Measurements from ENCODE around the gene ZBTB5. TPM values are rescaled to one million over a fixed set of nuclear protein-coding genes. Genes with fewer than 3 reads are reported as not detected.
"Not testable (repeated sequence)": the region's sequence is repeated elsewhere in the genome, so short reads cannot be mapped to it uniquely, and the experiment has no call there.

ZBTB5 gene
- polyA plus RNA-seq, 1 donor = 16.2 TPM

GRCh38 chr9:37406603-37407401, 58.4 kb downstream of the ZBTB5 start:
- no peak for DNase-seq
- H3K4me1 ChIP-seq (ENCODE audit: control insufficient read depth, insufficient read depth, low read length) = peaks cover 7% of the 10 kb centered on the region
- no peaks in the 10 kb centered on the region for H3K36me3 ChIP-seq (ENCODE audit: control insufficient read depth, insufficient read depth, low read length)
- H3K27ac ChIP-seq (ENCODE audit: low read length) = no peak overlapping the region
- H3K9me3 ChIP-seq (ENCODE audit: control insufficient read depth, low read depth, low read length) = no peaks in the 10 kb centered on the region
- no peaks in the 10 kb centered on the region for H3K27me3 ChIP-seq (ENCODE audit: control insufficient read depth, insufficient read depth, low read length)
- no peak overlapping the region for H3K4me3 ChIP-seq (ENCODE audit: low read length)
- 80% methylated on average over 1 of the region's 11 CpGs for WGBS (ENCODE audit: insufficient coverage, low lambda C conversion rate)

- H3K4me3 ChIP-seq (ENCODE audit: low read length) = no peak overlapping the region
- H3K4me1 ChIP-seq (ENCODE audit: control insufficient read depth, insufficient read depth, low read length) = no peaks in the 10 kb centered on the region
- no peaks in the 10 kb centered on the region for H3K36me3 ChIP-seq (ENCODE audit: control insufficient read depth, insufficient read depth, low read length)
- no peaks in the 10 kb centered on the region for H3K9me3 ChIP-seq (ENCODE audit: control insufficient read depth, low read depth, low read length)
- no peaks in the 10 kb centered on the region for H3K27me3 ChIP-seq (ENCODE audit: control insufficient read depth, insufficient read depth, low read length)
- no peak for DNase-seq
- WGBS (ENCODE audit: insufficient coverage, low lambda C conversion rate) = no CpG with 5 or more reads among the region's 10 CpGs
- no peak overlapping the region for H3K27ac ChIP-seq (ENCODE audit: low read length)
Observed at GRCh38 chr9:37405764-37406380, 59.4 kb downstream of the ZBTB5 start.

- no peaks in the 10 kb centered on the region for H3K36me3 ChIP-seq (ENCODE audit: control insufficient read depth, insufficient read depth, low read length)
- no CpG with 5 or more reads among the region's 3 CpGs for WGBS (ENCODE audit: insufficient coverage, low lambda C conversion rate)
- H3K4me1 ChIP-seq (ENCODE audit: control insufficient read depth, insufficient read depth, low read length) = no peaks in the 10 kb centered on the region
- no peaks in the 10 kb centered on the region for H3K9me3 ChIP-seq (ENCODE audit: control insufficient read depth, low read depth, low read length)
- no peaks in the 10 kb centered on the region for H3K27me3 ChIP-seq (ENCODE audit: control insufficient read depth, insufficient read depth, low read length)
- no peak overlapping the region for H3K4me3 ChIP-seq (ENCODE audit: low read length)
- no peak overlapping the region for H3K27ac ChIP-seq (ENCODE audit: low read length)
- no peak for DNase-seq
Observed at GRCh38 chr9:37405350-37405749, 59.9 kb downstream of the ZBTB5 start.

- Histone ChIP-seq H3K27ac (ENCODE audit: low read length) (no peak overlapping the region), H3K4me1 (ENCODE audit: control insufficient read depth, insufficient read depth, low read length) (no peaks in the 10 kb centered on the region), H3K36me3 (ENCODE audit: control insufficient read depth, insufficient read depth, low read length) (no peaks in the 10 kb centered on the region), H3K27me3 (ENCODE audit: control insufficient read depth, insufficient read depth, low read length) (no peaks in the 10 kb centered on the region), H3K4me3 (ENCODE audit: low read length) (no peak overlapping the region), H3K9me3 (ENCODE audit: control insufficient read depth, low read depth, low read length) (no peaks in the 10 kb centered on the region)
- WGBS (ENCODE audit: insufficient coverage, low lambda C conversion rate) = no CpG with 5 or more reads among the region's 9 CpGs
- no peak for DNase-seq
Observed at GRCh38 chr9:37404590-37404989, 60.7 kb downstream of the ZBTB5 start.

- Histone ChIP-seq H3K4me3 (ENCODE audit: low read length) (no peak overlapping the region), H3K27me3 (ENCODE audit: control insufficient read depth, insufficient read depth, low read length) (no peaks in the 10 kb centered on the region), H3K27ac (ENCODE audit: low read length) (no peak overlapping the region), H3K4me1 (ENCODE audit: control insufficient read depth, insufficient read depth, low read length) (no peaks in the 10 kb centered on the region), H3K36me3 (ENCODE audit: control insufficient read depth, insufficient read depth, low read length) (no peaks in the 10 kb centered on the region), H3K9me3 (ENCODE audit: control insufficient read depth, low read depth, low read length) (no peaks in the 10 kb centered on the region)
- no peak for DNase-seq
- 40% methylated on average over 1 of the region's 2 CpGs for WGBS (ENCODE audit: insufficient coverage, low lambda C conversion rate)
Observed at GRCh38 chr9:37399336-37399735, 65.9 kb downstream of the ZBTB5 start.

GRCh38 chr9:37398464-37399025, 66.7 kb downstream of the ZBTB5 start:
- Histone ChIP-seq H3K9me3 (ENCODE audit: control insufficient read depth, low read depth, low read length) (no peaks in the 10 kb centered on the region), H3K27ac (ENCODE audit: low read length) (no peak overlapping the region), H3K4me3 (ENCODE audit: low read length) (no peak overlapping the region), H3K36me3 (ENCODE audit: control insufficient read depth, insufficient read depth, low read length) (no peaks in the 10 kb centered on the region), H3K4me1 (ENCODE audit: control insufficient read depth, insufficient read depth, low read length) (no peaks in the 10 kb centered on the region), H3K27me3 (ENCODE audit: control insufficient read depth, insufficient read depth, low read length) (no peaks in the 10 kb centered on the region)
- WGBS (ENCODE audit: insufficient coverage, low lambda C conversion rate) = no CpG with 5 or more reads among the region's 7 CpGs
- no peak for DNase-seq

- H3K4me3 ChIP-seq (ENCODE audit: low read length); H3K9me3 ChIP-seq (ENCODE audit: control insufficient read depth, low read depth, low read length); DNase-seq; H3K36me3 ChIP-seq (ENCODE audit: control insufficient read depth, insufficient read depth, low read length); H3K4me1 ChIP-seq (ENCODE audit: control insufficient read depth, insufficient read depth, low read length); H3K27ac ChIP-seq (ENCODE audit: low read length); H3K27me3 ChIP-seq (ENCODE audit: control insufficient read depth, insufficient read depth, low read length): not testable (repeated sequence)
- 100% methylated on average over 1 of the region's 3 CpGs for WGBS (ENCODE audit: insufficient coverage, low lambda C conversion rate)
Observed at GRCh38 chr9:37397948-37398347, 67.3 kb downstream of the ZBTB5 start.

GRCh38 chr9:37395663-37396062, 69.6 kb downstream of the ZBTB5 start:
- no peaks in the 10 kb centered on the region for H3K36me3 ChIP-seq (ENCODE audit: control insufficient read depth, insufficient read depth, low read length)
- no peaks in the 10 kb centered on the region for H3K9me3 ChIP-seq (ENCODE audit: control insufficient read depth, low read depth, low read length)
- no CpG with 5 or more reads among the region's 8 CpGs for WGBS (ENCODE audit: insufficient coverage, low lambda C conversion rate)
- H3K4me1 ChIP-seq (ENCODE audit: control insufficient read depth, insufficient read depth, low read length) = no peaks in the 10 kb centered on the region
- DNase-seq = no peak
- H3K4me3 ChIP-seq (ENCODE audit: low read length) = no peak overlapping the region
- H3K27ac ChIP-seq (ENCODE audit: low read length) = no peak overlapping the region
- H3K27me3 ChIP-seq (ENCODE audit: control insufficient read depth, insufficient read depth, low read length) = no peaks in the 10 kb centered on the region

- no peak overlapping the region for H3K4me3 ChIP-seq (ENCODE audit: low read length)
- H3K4me1 ChIP-seq (ENCODE audit: control insufficient read depth, insufficient read depth, low read length) = no peaks in the 10 kb centered on the region
- WGBS (ENCODE audit: insufficient coverage, low lambda C conversion rate) = no CpG with 5 or more reads among the region's 12 CpGs
- H3K27me3 ChIP-seq (ENCODE audit: control insufficient read depth, insufficient read depth, low read length) = no peaks in the 10 kb centered on the region
- H3K36me3 ChIP-seq (ENCODE audit: control insufficient read depth, insufficient read depth, low read length) = no peaks in the 10 kb centered on the region
- H3K9me3 ChIP-seq (ENCODE audit: control insufficient read depth, low read depth, low read length) = no peaks in the 10 kb centered on the region
- no peak for DNase-seq
- no peak overlapping the region for H3K27ac ChIP-seq (ENCODE audit: low read length)
Observed at GRCh38 chr9:37395229-37395628, 70.0 kb downstream of the ZBTB5 start.

- Histone ChIP-seq H3K4me1 (ENCODE audit: control insufficient read depth, insufficient read depth, low read length) (no peaks in the 10 kb centered on the region), H3K4me3 (ENCODE audit: low read length) (no peak overlapping the region), H3K36me3 (ENCODE audit: control insufficient read depth, insufficient read depth, low read length) (no peaks in the 10 kb centered on the region), H3K9me3 (ENCODE audit: control insufficient read depth, low read depth, low read length) (no peaks in the 10 kb centered on the region), H3K27me3 (ENCODE audit: control insufficient read depth, insufficient read depth, low read length) (no peaks in the 10 kb centered on the region), H3K27ac (ENCODE audit: low read length) (no peak overlapping the region)
- no peak for DNase-seq
- no CpG with 5 or more reads among the region's 8 CpGs for WGBS (ENCODE audit: insufficient coverage, low lambda C conversion rate)
Observed at GRCh38 chr9:37392272-37392671, 73.0 kb downstream of the ZBTB5 start.

Data from large intestine (tissue), 3 donors.